GM20000 (cell line): Measurements from ENCODE around the gene ADGRF1.
"Not testable (repeated sequence)": the region's sequence is repeated elsewhere in the genome, so short reads cannot be mapped to it uniquely, and the experiment has no call there.

Source experiments
- DNase-seq: peaks from one replicate; pipeline ENCODE4 v3.0.0; 2012; ENCODE audit warnings: low spot score
- TF ChIP-seq, protein P1 (sequence below): IDR thresholded peaks from 2 replicates; pipeline ENCODE4 v1.5.1; 2012; ENCODE audit warnings: mild to moderate bottlenecking, control low read depth; ENCODE audit errors: extremely low read depth, missing control alignments

ADGRF1 gene

GRCh38 chr6:47042275-47042791 is at the start of gene ADGRF1:
Gene ADGRF1 (minus strand): TSS chr6:47042332. CDS start chr6:47029061, 13,271 bp downstream.
- no peak for DNase-seq
- TF ChIP-seq, protein P1, sequence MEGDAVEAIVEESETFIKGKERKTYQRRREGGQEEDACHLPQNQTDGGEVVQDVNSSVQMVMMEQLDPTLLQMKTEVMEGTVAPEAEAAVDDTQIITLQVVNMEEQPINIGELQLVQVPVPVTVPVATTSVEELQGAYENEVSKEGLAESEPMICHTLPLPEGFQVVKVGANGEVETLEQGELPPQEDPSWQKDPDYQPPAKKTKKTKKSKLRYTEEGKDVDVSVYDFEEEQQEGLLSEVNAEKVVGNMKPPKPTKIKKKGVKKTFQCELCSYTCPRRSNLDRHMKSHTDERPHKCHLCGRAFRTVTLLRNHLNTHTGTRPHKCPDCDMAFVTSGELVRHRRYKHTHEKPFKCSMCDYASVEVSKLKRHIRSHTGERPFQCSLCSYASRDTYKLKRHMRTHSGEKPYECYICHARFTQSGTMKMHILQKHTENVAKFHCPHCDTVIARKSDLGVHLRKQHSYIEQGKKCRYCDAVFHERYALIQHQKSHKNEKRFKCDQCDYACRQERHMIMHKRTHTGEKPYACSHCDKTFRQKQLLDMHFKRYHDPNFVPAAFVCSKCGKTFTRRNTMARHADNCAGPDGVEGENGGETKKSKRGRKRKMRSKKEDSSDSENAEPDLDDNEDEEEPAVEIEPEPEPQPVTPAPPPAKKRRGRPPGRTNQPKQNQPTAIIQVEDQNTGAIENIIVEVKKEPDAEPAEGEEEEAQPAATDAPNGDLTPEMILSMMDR = no peak

GRCh38 chr6:47090881-47091280 is 48.7 kb upstream of the ADGRF1 start:
- TF ChIP-seq, protein P1 = no peak
- DNase-seq = no peak

- DNase-seq = not testable (repeated sequence)
Measured at GRCh38 chr6:47089473-47089872, 47.3 kb upstream of the ADGRF1 start.

DNA sequence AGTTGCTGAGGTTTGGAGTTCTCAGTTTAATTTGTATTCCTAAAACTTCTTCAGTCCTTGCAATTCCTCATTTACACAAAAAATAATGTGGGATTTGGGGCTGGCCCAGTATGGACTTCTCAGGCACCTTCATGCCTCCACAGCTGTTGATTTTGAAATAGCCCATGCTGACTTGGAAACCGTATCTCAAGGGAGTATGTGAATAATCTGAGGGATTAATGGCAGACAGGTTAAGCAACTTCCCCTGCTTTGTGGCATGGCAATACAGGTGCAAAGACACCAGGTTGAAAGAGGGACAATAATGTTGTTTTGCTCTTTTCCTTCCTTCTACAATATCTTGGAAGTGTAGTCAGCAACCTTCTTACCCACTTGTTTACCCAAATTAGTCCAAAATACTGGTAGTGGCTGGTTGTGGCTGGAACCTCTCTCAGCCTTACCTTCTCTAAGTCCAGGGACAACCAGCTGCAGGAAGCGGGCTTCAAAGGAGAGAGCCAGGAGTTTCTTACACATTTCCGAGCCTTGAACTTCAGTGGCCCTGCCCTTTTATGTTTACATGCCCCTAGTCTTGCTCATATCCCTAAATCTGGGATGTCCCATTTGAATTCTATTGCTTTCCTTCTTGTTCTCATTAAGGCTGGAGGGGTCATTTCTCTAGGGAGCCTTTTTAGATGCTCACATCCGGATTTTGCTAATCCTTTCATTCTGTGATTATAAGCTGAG is 44.1 kb upstream of the ADGRF1 start:
- TF ChIP-seq, protein P1 = no peak
- no peak for DNase-seq

DNA sequence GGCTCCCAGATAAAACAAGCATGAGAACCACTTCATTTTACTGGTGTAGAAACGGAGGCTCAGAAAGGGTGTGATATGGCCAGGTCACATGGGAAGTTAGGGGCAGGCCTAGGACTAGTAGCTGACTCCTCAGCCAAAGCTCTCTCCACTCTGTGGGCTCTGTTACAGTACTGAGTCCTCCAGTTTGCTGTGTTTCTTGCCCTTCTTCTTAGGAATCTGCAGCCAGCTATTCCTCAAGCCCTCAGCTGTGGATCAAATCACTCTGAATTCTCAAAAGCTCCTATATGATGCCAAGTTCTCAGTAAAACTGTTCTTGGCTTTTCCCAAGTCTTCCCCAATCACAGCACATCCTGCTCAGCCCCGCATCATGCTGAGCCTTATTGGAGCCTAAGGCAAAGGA is 42.5 kb upstream of the ADGRF1 start:
- TF ChIP-seq, protein P1 = no peak
- no peak for DNase-seq

GRCh38 chr6:47083586-47084047 is 41.5 kb upstream of the ADGRF1 start:
- no peak for DNase-seq
- TF ChIP-seq, protein P1 = no peak

DNA sequence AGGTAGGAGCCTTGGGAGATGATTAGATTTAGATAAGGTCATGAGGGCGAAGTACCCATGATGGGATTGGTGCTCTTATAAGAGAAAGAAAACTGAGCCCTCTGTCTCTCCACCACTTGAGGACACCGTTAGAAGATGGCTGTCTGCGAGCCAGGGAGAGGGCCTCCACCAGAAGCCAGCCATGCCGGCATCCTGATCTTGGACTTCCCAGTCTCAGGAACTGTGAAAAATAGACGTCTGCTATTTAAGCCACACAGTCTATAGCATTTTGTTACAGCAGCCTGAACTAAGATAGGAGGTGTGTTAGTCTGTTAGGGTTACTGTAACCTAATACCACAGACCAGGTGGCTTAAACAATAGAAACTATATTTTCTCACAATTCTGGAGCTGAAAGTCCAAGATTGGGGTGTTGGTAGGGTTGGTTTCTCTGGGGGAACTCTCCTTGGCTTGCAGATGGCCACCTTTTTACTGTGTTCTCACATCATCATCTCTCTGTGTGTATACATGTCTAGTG is 38.0 kb upstream of the ADGRF1 start:
- DNase-seq = no peak

More for the DNA sequence above, 38.0 kb upstream of the ADGRF1 start:
- TF ChIP-seq, protein P1 = no peak
